Measurements from ENCODE around the gene NSUN2. TPM values are rescaled to one million over a fixed set of nuclear protein-coding genes. Genes with fewer than 3 reads are reported as not detected.

NSUN2 gene
- polyA plus RNA-seq, 1 donor from 2014 or later: 47.5 TPM

- no peaks in the 10 kb centered on the region for H4K20me1 ChIP-seq (ENCODE audit: insufficient read depth)
Observed at GRCh38 chr5:6579535-6579934, 53.3 kb downstream of the NSUN2 start.

GRCh38 chr5:6578676-6579343, 54.0 kb downstream of the NSUN2 start:
- no peak overlapping the region for H3K27ac ChIP-seq (ENCODE audit: low read length)
- H3K4me3 ChIP-seq (ENCODE audit: low read length): no peak overlapping the region
- H3K79me2 ChIP-seq (replicated peaks; ENCODE audit: insufficient read depth, low read length): no peaks in the 10 kb centered on the region
- H3K36me3 ChIP-seq (ENCODE audit: insufficient read depth, low read length): no peaks in the 10 kb centered on the region
- no peak overlapping the region for H2AFZ ChIP-seq (ENCODE audit: low read depth, low read length)
- H3K9me2 ChIP-seq (ENCODE audit: insufficient read depth, low read length): no peaks in the 10 kb centered on the region
- H3K4me2 ChIP-seq (ENCODE audit: low read length): no peak overlapping the region
- no peak overlapping the region for H3K9ac ChIP-seq (ENCODE audit: low read length)
- peaks cover 14% of the 10 kb centered on the region for H3K27me3 ChIP-seq (ENCODE audit: insufficient read depth, low read depth, low read length)
- H4K20me1 ChIP-seq (ENCODE audit: insufficient read depth): no peaks in the 10 kb centered on the region
- no peaks in the 10 kb centered on the region for H3F3A ChIP-seq (ENCODE audit: insufficient read depth, low read length, poor library complexity, severe bottlenecking)
- H3K9me3 ChIP-seq (ENCODE audit: low read length): no peaks in the 10 kb centered on the region
- no peak for TF ChIP-seq TAF1 (IDR thresholded peaks at IDR 0.05; ENCODE audit: low read depth)
- no peak for TF ChIP-seq SMC3 (conservative IDR thresholded peaks at IDR 0.05; ENCODE audit: poor library complexity)
- TF ChIP-seq RAD21 (conservative IDR thresholded peaks at IDR 0.05): no peak
- no peak for TF ChIP-seq EZH2 (IDR thresholded peaks at IDR 0.05; ENCODE audit: borderline replicate concordance, insufficient read depth, low read length, poor library complexity, severe bottlenecking)
- TF ChIP-seq, protein P1, sequence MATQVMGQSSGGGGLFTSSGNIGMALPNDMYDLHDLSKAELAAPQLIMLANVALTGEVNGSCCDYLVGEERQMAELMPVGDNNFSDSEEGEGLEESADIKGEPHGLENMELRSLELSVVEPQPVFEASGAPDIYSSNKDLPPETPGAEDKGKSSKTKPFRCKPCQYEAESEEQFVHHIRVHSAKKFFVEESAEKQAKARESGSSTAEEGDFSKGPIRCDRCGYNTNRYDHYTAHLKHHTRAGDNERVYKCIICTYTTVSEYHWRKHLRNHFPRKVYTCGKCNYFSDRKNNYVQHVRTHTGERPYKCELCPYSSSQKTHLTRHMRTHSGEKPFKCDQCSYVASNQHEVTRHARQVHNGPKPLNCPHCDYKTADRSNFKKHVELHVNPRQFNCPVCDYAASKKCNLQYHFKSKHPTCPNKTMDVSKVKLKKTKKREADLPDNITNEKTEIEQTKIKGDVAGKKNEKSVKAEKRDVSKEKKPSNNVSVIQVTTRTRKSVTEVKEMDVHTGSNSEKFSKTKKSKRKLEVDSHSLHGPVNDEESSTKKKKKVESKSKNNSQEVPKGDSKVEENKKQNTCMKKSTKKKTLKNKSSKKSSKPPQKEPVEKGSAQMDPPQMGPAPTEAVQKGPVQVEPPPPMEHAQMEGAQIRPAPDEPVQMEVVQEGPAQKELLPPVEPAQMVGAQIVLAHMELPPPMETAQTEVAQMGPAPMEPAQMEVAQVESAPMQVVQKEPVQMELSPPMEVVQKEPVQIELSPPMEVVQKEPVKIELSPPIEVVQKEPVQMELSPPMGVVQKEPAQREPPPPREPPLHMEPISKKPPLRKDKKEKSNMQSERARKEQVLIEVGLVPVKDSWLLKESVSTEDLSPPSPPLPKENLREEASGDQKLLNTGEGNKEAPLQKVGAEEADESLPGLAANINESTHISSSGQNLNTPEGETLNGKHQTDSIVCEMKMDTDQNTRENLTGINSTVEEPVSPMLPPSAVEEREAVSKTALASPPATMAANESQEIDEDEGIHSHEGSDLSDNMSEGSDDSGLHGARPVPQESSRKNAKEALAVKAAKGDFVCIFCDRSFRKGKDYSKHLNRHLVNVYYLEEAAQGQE (IDR thresholded peaks at IDR 0.05; ENCODE audit: borderline replicate concordance): no peak
- no peak for TF ChIP-seq CTCF (IDR thresholded peaks at IDR 0.05; ENCODE audit: poor library complexity, severe bottlenecking)
- TF ChIP-seq POLR2AphosphoS5 (IDR thresholded peaks at IDR 0.05): no peak
- TF ChIP-seq EP300 (conservative IDR thresholded peaks at IDR 0.05; ENCODE audit: poor library complexity, severe bottlenecking): no peak

More at GRCh38 chr5:6579535-6579934, 53.3 kb downstream of the NSUN2 start:
- no peaks in the 10 kb centered on the region for H3K79me2 ChIP-seq (replicated peaks; ENCODE audit: insufficient read depth, low read length)
- no peaks in the 10 kb centered on the region for H3K9me3 ChIP-seq (ENCODE audit: low read length)
- H3K9me2 ChIP-seq (ENCODE audit: insufficient read depth, low read length): no peaks in the 10 kb centered on the region
- H2AFZ ChIP-seq (ENCODE audit: low read depth, low read length): no peak overlapping the region
- no peak overlapping the region for H3K4me3 ChIP-seq (ENCODE audit: low read length)
- no peak overlapping the region for H3K27ac ChIP-seq (ENCODE audit: low read length)
- peaks cover 17% of the 10 kb centered on the region for H3K27me3 ChIP-seq (ENCODE audit: insufficient read depth, low read depth, low read length)
- H3K36me3 ChIP-seq (ENCODE audit: insufficient read depth, low read length): no peaks in the 10 kb centered on the region
- no peak overlapping the region for H3K4me2 ChIP-seq (ENCODE audit: low read length)
- no peaks in the 10 kb centered on the region for H3F3A ChIP-seq (ENCODE audit: insufficient read depth, low read length, poor library complexity, severe bottlenecking)
- no peak for TF ChIP-seq EZH2 (IDR thresholded peaks at IDR 0.05; ENCODE audit: borderline replicate concordance, insufficient read depth, low read length, poor library complexity, severe bottlenecking)
- TF ChIP-seq CTCF (IDR thresholded peaks at IDR 0.05; ENCODE audit: poor library complexity, severe bottlenecking): no peak
- TF ChIP-seq EP300 (conservative IDR thresholded peaks at IDR 0.05; ENCODE audit: poor library complexity, severe bottlenecking): no peak
- no peak for TF ChIP-seq RAD21 (conservative IDR thresholded peaks at IDR 0.05)
- no peak for TF ChIP-seq POLR2AphosphoS5 (IDR thresholded peaks at IDR 0.05)
- no peak for TF ChIP-seq SMC3 (conservative IDR thresholded peaks at IDR 0.05; ENCODE audit: poor library complexity)
- no peak for TF ChIP-seq TAF1 (IDR thresholded peaks at IDR 0.05; ENCODE audit: low read depth)
- TF ChIP-seq, protein P1 (IDR thresholded peaks at IDR 0.05; ENCODE audit: borderline replicate concordance): no peak
- TF ChIP-seq MXI1 (conservative IDR thresholded peaks at IDR 0.05; ENCODE audit: poor library complexity, severe bottlenecking): no peak
- no peak overlapping the region for H3K9ac ChIP-seq (ENCODE audit: low read length)

Data from neural cell (in vitro differentiated cells).